ENCODE data around the gene NUTM1. TPM values are rescaled to one million over a fixed set of nuclear protein-coding genes. Genes with fewer than 3 reads are reported as not detected.
"Not testable (repeated sequence)": the region's sequence is repeated elsewhere in the genome, so short reads cannot be mapped to it uniquely, and the experiment has no call there.

Gene NUTM1
- polyA plus RNA-seq, 1 experiment = not detected

- CTCF ChIA-PET = no interaction called here
- TF ChIP-seq, protein P1, sequence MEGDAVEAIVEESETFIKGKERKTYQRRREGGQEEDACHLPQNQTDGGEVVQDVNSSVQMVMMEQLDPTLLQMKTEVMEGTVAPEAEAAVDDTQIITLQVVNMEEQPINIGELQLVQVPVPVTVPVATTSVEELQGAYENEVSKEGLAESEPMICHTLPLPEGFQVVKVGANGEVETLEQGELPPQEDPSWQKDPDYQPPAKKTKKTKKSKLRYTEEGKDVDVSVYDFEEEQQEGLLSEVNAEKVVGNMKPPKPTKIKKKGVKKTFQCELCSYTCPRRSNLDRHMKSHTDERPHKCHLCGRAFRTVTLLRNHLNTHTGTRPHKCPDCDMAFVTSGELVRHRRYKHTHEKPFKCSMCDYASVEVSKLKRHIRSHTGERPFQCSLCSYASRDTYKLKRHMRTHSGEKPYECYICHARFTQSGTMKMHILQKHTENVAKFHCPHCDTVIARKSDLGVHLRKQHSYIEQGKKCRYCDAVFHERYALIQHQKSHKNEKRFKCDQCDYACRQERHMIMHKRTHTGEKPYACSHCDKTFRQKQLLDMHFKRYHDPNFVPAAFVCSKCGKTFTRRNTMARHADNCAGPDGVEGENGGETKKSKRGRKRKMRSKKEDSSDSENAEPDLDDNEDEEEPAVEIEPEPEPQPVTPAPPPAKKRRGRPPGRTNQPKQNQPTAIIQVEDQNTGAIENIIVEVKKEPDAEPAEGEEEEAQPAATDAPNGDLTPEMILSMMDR (IDR thresholded peaks at IDR 0.05; ENCODE audit: low read depth, low read length) = no peak
- H3K27me3 ChIP-seq (ENCODE audit: control insufficient read depth, insufficient read depth, low read length) = no peaks in the 10 kb centered on the region
- DNase-seq (ENCODE audit: low read depth, low spot score) = no peak
- H3K27ac ChIP-seq (ENCODE audit: low read depth, low read length) = no peak overlapping the region
- POLR2A ChIA-PET = no interaction called here
- H3K4me3 ChIP-seq (ENCODE audit: low read depth, low read length) = no peak overlapping the region
- no peaks in the 10 kb centered on the region for H3K9me3 ChIP-seq (ENCODE audit: control insufficient read depth, insufficient read depth, low read length)
Observed at GRCh38 chr15:34373951-34374350, 30.8 kb downstream of the NUTM1 start.

DNA sequence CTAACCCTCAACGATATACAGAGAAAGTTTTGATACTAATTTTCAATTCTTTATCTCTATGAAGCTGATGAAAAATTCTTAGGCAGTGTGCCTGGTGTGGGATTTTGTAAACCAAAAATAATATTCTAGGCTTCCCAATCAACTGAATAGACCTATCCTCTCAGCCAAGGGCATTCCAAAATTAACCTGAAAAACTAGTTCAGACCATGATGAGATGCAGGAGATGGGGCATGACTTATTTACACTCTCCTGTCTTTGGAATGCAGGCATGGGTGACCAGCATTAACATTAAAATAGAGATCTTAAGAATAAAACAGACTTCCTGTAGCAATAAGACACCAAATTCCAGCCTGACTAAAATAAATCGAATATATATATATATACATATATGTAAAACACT lies 31.7 kb downstream of the NUTM1 start:
- no peak overlapping the region for H3K27ac ChIP-seq (ENCODE audit: low read depth, low read length)
- DNase-seq (ENCODE audit: low read depth, low spot score) = no peak
- TF ChIP-seq, protein P1 (IDR thresholded peaks at IDR 0.05; ENCODE audit: low read depth, low read length) = no peak
- no peak overlapping the region for H3K4me3 ChIP-seq (ENCODE audit: low read depth, low read length)
- POLR2A ChIA-PET = no interaction called here
- H3K27me3 ChIP-seq (ENCODE audit: control insufficient read depth, insufficient read depth, low read length) = no peaks in the 10 kb centered on the region
- CTCF ChIA-PET = no interaction called here
- H3K9me3 ChIP-seq (ENCODE audit: control insufficient read depth, insufficient read depth, low read length) = no peaks in the 10 kb centered on the region

DNA sequence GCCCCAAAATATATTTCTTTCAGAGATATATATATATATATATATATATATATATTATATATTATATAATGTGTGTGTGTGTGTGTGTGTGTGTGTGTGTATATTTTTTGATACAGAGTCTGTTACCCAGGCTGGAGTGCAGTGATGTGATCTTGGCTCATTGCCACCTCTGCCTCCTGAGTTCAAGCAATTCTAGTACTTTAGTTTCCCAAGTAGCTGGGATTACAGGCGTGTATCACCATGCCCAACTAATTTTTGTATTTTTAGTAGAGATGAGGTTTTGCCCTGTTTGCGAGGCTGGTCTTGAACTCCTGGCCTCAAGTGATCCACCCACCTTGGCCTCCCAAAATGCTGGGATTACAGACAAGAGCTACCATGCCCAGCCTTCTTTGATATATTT lies 32.4 kb downstream of the NUTM1 start:
- H3K9me3 ChIP-seq (ENCODE audit: control insufficient read depth, insufficient read depth, low read length); DNase-seq (ENCODE audit: low read depth, low spot score): not testable (repeated sequence)

GRCh38 chr15:34376856-34377255 lies 33.7 kb downstream of the NUTM1 start:
- no peaks in the 10 kb centered on the region for H3K27me3 ChIP-seq (ENCODE audit: control insufficient read depth, insufficient read depth, low read length)
- POLR2A ChIA-PET = no interaction called here
- H3K4me3 ChIP-seq (ENCODE audit: low read depth, low read length) = no peak overlapping the region
- CTCF ChIA-PET = interaction anchor here (0.7 kb wide), 1 partner anchor 9 kb away, joined by 3 read pairs; no protein-coding TSS in a partner anchor
- TF ChIP-seq, protein P1 (IDR thresholded peaks at IDR 0.05; ENCODE audit: low read depth, low read length) = no peak
- no peaks in the 10 kb centered on the region for H3K9me3 ChIP-seq (ENCODE audit: control insufficient read depth, insufficient read depth, low read length)
- no peak for DNase-seq (ENCODE audit: low read depth, low spot score)
- H3K27ac ChIP-seq (ENCODE audit: low read depth, low read length) = no peak overlapping the region

More for the DNA sequence above, 32.4 kb downstream of the NUTM1 start:
- POLR2A ChIA-PET; H3K27me3 ChIP-seq (ENCODE audit: control insufficient read depth, insufficient read depth, low read length); H3K27ac ChIP-seq (ENCODE audit: low read depth, low read length); CTCF ChIA-PET; H3K4me3 ChIP-seq (ENCODE audit: low read depth, low read length): not testable (repeated sequence)

DNA sequence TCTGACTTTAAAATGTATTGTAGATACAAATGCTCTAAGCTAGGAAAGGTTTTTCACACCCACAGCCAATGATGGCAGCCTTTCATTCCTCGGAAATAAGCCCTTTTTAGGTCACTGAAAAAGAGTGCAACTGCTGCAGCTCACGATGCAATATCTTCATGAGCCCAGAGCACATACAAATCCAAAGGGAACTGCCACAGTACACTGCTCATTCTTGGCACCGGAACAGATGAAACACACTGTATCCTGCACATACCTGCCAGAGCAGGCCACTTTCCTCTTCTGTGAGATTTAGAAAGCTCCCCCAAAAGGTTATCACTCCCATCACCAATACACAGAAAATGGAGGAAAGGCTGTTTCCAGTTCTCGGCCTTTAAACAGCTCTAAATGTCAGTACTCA lies 37.4 kb downstream of the NUTM1 start:
- H3K4me3 ChIP-seq (ENCODE audit: low read depth, low read length); H3K27ac ChIP-seq (ENCODE audit: low read depth, low read length); H3K27me3 ChIP-seq (ENCODE audit: control insufficient read depth, insufficient read depth, low read length); CTCF ChIA-PET; DNase-seq (ENCODE audit: low read depth, low spot score); POLR2A ChIA-PET; H3K9me3 ChIP-seq (ENCODE audit: control insufficient read depth, insufficient read depth, low read length): not testable (repeated sequence)

DNA sequence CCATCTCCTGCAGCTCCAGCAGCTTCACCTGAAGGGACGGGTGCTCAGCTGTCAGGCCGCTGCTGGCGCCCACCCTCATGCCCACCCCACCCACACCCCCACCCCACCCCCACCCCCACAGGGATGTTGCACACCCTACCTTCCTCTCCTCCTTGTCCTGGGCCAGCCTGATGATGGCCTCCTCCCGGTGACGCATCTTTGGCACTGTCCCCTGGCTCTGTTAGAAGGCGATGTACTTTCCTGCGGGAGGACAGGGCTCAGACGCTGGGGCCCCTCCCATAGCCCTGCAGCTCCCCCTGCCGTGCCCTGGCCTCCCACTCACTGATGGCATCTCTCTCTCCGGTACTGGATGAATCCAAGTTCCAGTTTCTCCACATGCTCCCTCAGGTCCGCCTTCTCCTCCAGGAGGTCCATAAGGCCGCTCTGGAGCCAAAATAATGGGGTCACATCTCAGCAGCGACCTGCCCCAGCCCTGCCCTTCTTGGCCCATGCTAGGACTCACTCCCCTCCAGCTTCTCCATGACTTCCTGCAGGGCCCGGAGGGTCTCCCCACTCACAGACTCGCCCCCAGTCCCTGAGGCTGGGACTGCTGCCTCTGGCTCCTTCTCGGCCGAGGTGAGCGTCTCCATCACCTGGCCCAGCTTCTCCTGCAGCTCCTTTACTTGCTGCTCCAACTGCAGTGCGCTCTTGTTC lies 38.9 kb downstream of the NUTM1 start:
- H3K4me3 ChIP-seq (ENCODE audit: low read depth, low read length); H3K9me3 ChIP-seq (ENCODE audit: control insufficient read depth, insufficient read depth, low read length); CTCF ChIA-PET; DNase-seq (ENCODE audit: low read depth, low spot score); POLR2A ChIA-PET; H3K27me3 ChIP-seq (ENCODE audit: control insufficient read depth, insufficient read depth, low read length); H3K27ac ChIP-seq (ENCODE audit: low read depth, low read length): not testable (repeated sequence)

DNA sequence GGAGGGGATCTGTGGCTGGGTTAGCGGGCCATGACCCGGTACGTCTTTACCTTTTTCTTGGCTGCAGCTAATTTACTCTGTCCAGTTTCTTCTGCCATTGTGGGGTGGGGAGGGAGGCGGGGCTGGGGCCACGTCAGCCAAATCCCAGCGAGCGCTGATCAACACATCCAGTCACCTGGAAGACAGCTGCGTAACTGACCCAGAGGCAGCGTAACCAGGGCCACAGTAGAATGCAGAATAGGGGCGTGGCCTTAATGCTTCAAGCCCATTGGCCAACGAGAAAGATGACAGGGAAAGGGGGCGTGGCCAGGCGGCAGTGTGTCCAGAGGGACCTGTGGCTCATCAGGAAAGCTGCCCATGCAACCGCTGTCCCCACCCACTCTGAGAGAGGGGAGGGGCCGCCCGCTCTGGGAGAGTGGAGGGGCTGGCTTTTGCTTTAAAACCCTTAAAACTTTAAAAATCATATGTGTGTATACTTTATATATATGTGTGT lies 46.5 kb downstream of the NUTM1 start:
- POLR2A ChIA-PET, CTCF ChIA-PET: not testable (repeated sequence)

GRCh38 chr15:34392981-34393380 lies 49.9 kb downstream of the NUTM1 start:
- POLR2A ChIA-PET; H3K27me3 ChIP-seq (ENCODE audit: control insufficient read depth, insufficient read depth, low read length); DNase-seq (ENCODE audit: low read depth, low spot score); H3K4me3 ChIP-seq (ENCODE audit: low read depth, low read length); CTCF ChIA-PET; H3K9me3 ChIP-seq (ENCODE audit: control insufficient read depth, insufficient read depth, low read length); H3K27ac ChIP-seq (ENCODE audit: low read depth, low read length): not testable (repeated sequence)

More for the DNA sequence above, 46.5 kb downstream of the NUTM1 start:
- not testable (repeated sequence) for H3K27me3 ChIP-seq (ENCODE audit: control insufficient read depth, insufficient read depth, low read length); H3K9me3 ChIP-seq (ENCODE audit: control insufficient read depth, insufficient read depth, low read length); H3K27ac ChIP-seq (ENCODE audit: low read depth, low read length); H3K4me3 ChIP-seq (ENCODE audit: low read depth, low read length); DNase-seq (ENCODE audit: low read depth, low spot score)

- CTCF ChIA-PET; H3K27me3 ChIP-seq (ENCODE audit: control insufficient read depth, insufficient read depth, low read length); POLR2A ChIA-PET: not testable (repeated sequence)
Observed at GRCh38 chr15:34397637-34398259, 54.6 kb downstream of the NUTM1 start.

More at GRCh38 chr15:34397637-34398259, 54.6 kb downstream of the NUTM1 start:
- not testable (repeated sequence) for DNase-seq (ENCODE audit: low read depth, low spot score); H3K27ac ChIP-seq (ENCODE audit: low read depth, low read length); H3K9me3 ChIP-seq (ENCODE audit: control insufficient read depth, insufficient read depth, low read length); H3K4me3 ChIP-seq (ENCODE audit: low read depth, low read length)
